Small intestine (tissue), 7 donors: Measurements from ENCODE around the gene RAD51B. TPM values are rescaled to one million over a fixed set of nuclear protein-coding genes. Genes with fewer than 3 reads are reported as not detected.
A peak's percentile ranks its signal among the peaks of the same experiment; 100 is the strongest.

ENCODE experiments used
- DNase-seq, 2 donors: peaks; one replicate each; pipeline versions ENCODE4 v3.0.0 to v3.0.0-alpha.2; 2013
- FAIRE-seq: peaks from 2 replicates; lab custom pipeline; 2012; peaks lifted over from hg19 to GRCh38; lab: Jason Lieb, UNC
- H3K27ac ChIP-seq, 3 donors: one replicate each; pipeline ENCODE4 v1.5.1; 2013; ENCODE audit warnings: low read length in 2 of 3, mild to moderate bottlenecking in 2 of 3, control low read depth in 1 of 3, inconsistent platforms in 1 of 3, low read depth in 1 of 3, moderate library complexity in 1 of 3
- H3K27me3 ChIP-seq, 3 donors: one replicate each; pipeline ENCODE4 v1.6.1; 2013; ENCODE audit warnings: low read length in 3 of 3, inconsistent platforms in 1 of 3; ENCODE audit not compliant: control insufficient read depth in 3 of 3, insufficient read depth in 3 of 3
- H3K36me3 ChIP-seq, 3 donors: one replicate each; pipeline ENCODE4 v1.6.1; 2013; ENCODE audit warnings: low read length in 3 of 3, inconsistent platforms in 1 of 3, low read depth in 1 of 3, mild to moderate bottlenecking in 1 of 3, moderate library complexity in 1 of 3; ENCODE audit not compliant: control insufficient read depth in 3 of 3, insufficient read depth in 2 of 3
- H3K4me1 ChIP-seq, 3 donors: one replicate each; pipeline ENCODE4 v1.6.1; 2013; ENCODE audit warnings: low read length in 2 of 3, inconsistent platforms in 1 of 3, low read depth in 1 of 3, mild to moderate bottlenecking in 1 of 3, moderate library complexity in 1 of 3; ENCODE audit not compliant: control insufficient read depth in 3 of 3, insufficient read depth in 2 of 3
- H3K4me3 ChIP-seq, 3 donors: one replicate each; pipeline ENCODE4 v1.5.1; 2013; ENCODE audit warnings: low read length in 3 of 3, control low read depth in 1 of 3, inconsistent platforms in 1 of 3, low read depth in 1 of 3, mild to moderate bottlenecking in 1 of 3, moderate library complexity in 1 of 3
- H3K9me3 ChIP-seq, 2 donors: one replicate each; pipeline ENCODE4 v1.6.1; 2013; ENCODE audit warnings: low read depth in 1 of 2, low read length in 1 of 2; ENCODE audit not compliant: control insufficient read depth in 2 of 2, insufficient read depth in 1 of 2
- WGBS, 3 donors: extraction: QIAGEN DNeasy Blood & Tissue Kit; methylation state at CpG; one replicate each; pipeline ENCODE4 v1.1.7; 2013; 5-methylcytosine and 5-hydroxymethylcytosine counted together
- polyA plus RNA-seq, 4 donors: library from polyadenylated mRNA; stranded (reverse) in 3 of 4; unstranded in 1 of 4; fragments of 200-250 nt in 3 of 4; fragments of 120-200 nt in 1 of 4; gene quantifications; one replicate each; pipeline versions ENCODE4 v1.2.1 to v1.2.3, GENCODE V29; 2013
- donor health status: healthy with polysubstance abuse.
- donor health status: control.
- donor health status: control.
- donor health status: Bipolar disorder and iron deficiency.
- donor health status: healthy.

RAD51B gene
- polyA plus RNA-seq, 4 donors, result 1.1 to 9.0 (median 4.1) TPM

GRCh38 chr14:68441542-68441941 lies 622.0 kb downstream of the RAD51B start:
- Histone ChIP-seq H3K27ac (no peak overlapping the region), H3K36me3 (no peaks in the 10 kb centered on the region), H3K4me1 (no peaks in the 10 kb centered on the region), H3K9me3 (no peaks in the 10 kb centered on the region), H3K4me3 (no peak overlapping the region), H3K27me3 (no peaks in the 10 kb centered on the region)
- no peak for FAIRE-seq
- DNase-seq, result no peak
- 81 to 91% (median 82%) methylated on average over 3 of the region's 3 CpGs for WGBS, 3 donors

- DNase-seq (no peak), FAIRE-seq (no peak)
- WGBS, 3 donors, result 81 to 93% (median 89%) methylated on average over 9 of the region's 9 CpGs
- no peak overlapping the region for H3K4me3 ChIP-seq
- no peaks in the 10 kb centered on the region for H3K36me3 ChIP-seq
- no peaks in the 10 kb centered on the region for H3K9me3 ChIP-seq
- H3K27me3 ChIP-seq, result no peaks in the 10 kb centered on the region
- H3K4me1 ChIP-seq, result no peaks in the 10 kb centered on the region
- peak overlapping the region in 1 of 3 donors; percentile 17 for H3K27ac ChIP-seq
Observed at GRCh38 chr14:68442828-68443629, 623.5 kb downstream of the RAD51B start.

GRCh38 chr14:68444449-68445168 lies 625.0 kb downstream of the RAD51B start:
- Histone ChIP-seq H3K4me3 (no peak overlapping the region), H3K4me1 (no peaks in the 10 kb centered on the region), H3K27ac (no peak overlapping the region), H3K27me3 (no peaks in the 10 kb centered on the region), H3K9me3 (no peaks in the 10 kb centered on the region), H3K36me3 (no peaks in the 10 kb centered on the region)
- WGBS, 3 donors, result 5 to 14% (median 11%) methylated on average over 2 of the region's 2 CpGs
- DNase-seq (peak in 1 of 2 donors; percentile 13), FAIRE-seq (no peak)

- Histone ChIP-seq H3K4me3 (no peak overlapping the region), H3K36me3 (no peaks in the 10 kb centered on the region), H3K27me3 (no peaks in the 10 kb centered on the region), H3K27ac (no peak overlapping the region), H3K4me1 (peaks cover 0 to 3% (median 0%) of the 10 kb centered on the region in 3 donors), H3K9me3 (no peaks in the 10 kb centered on the region)
- no peak for DNase-seq
- FAIRE-seq, result no peak
- 90 to 95% (median 95%) methylated on average over 7 of the region's 7 CpGs for WGBS, 3 donors
Observed at GRCh38 chr14:68446243-68447040, 626.9 kb downstream of the RAD51B start.

GRCh38 chr14:68447581-68448251 lies 628.1 kb downstream of the RAD51B start:
- Histone ChIP-seq H3K4me3 (no peak overlapping the region), H3K4me1 (peaks cover 0 to 3% (median 0%) of the 10 kb centered on the region in 3 donors), H3K36me3 (no peaks in the 10 kb centered on the region), H3K9me3 (no peaks in the 10 kb centered on the region), H3K27me3 (no peaks in the 10 kb centered on the region), H3K27ac (peak overlapping the region in 1 of 3 donors; percentile 60)
- DNase-seq (no peak), FAIRE-seq (peak; percentile 73)
- 75 to 83% (median 78%) methylated on average over 4 of the region's 4 CpGs for WGBS, 3 donors

- Histone ChIP-seq H3K27me3 (no peaks in the 10 kb centered on the region), H3K9me3 (no peaks in the 10 kb centered on the region), H3K36me3 (no peaks in the 10 kb centered on the region), H3K4me3 (no peak overlapping the region), H3K27ac (peak overlapping the region in 1 of 3 donors; percentile 60), H3K4me1 (peaks cover 0 to 3% (median 0%) of the 10 kb centered on the region in 3 donors)
- DNase-seq, result no peak
- WGBS, 3 donors, result 75 to 97% (median 86%) methylated on average over 3 of the region's 3 CpGs
- no peak for FAIRE-seq
Observed at GRCh38 chr14:68448252-68448902, 628.8 kb downstream of the RAD51B start.

GRCh38 chr14:68449561-68450181 lies 630.1 kb downstream of the RAD51B start:
- no peak overlapping the region for H3K4me3 ChIP-seq
- 64 to 77% (median 67%) methylated on average over 4 of the region's 4 CpGs for WGBS, 3 donors
- H3K27me3 ChIP-seq, result no peaks in the 10 kb centered on the region
- FAIRE-seq, result no peak
- H3K27ac ChIP-seq, result peak overlapping the region in 1 of 3 donors; percentile 79
- DNase-seq, result no peak
- H3K9me3 ChIP-seq, result peaks cover 0 to 4% of the 10 kb centered on the region in 2 donors
- H3K4me1 ChIP-seq, result peaks cover 0 to 3% (median 0%) of the 10 kb centered on the region in 3 donors
- no peaks in the 10 kb centered on the region for H3K36me3 ChIP-seq
